Endothelial cell of umbilical vein (primary cell): ENCODE results near the gene TMEM150C.
A peak's percentile ranks its signal among the peaks of the same experiment; 100 is the strongest.

Experiments used
- GATA2 ChIP-seq: IDR thresholded peaks from 2 replicates; pipeline ENCODE4 v1.7.0; 2011; ENCODE audit warnings: low read depth, mild to moderate bottlenecking, moderate library complexity, mixed read lengths, low read length; ENCODE audit not compliant: insufficient read length, insufficient read depth
- POLR2A ChIP-seq: IDR thresholded peaks from 2 replicates; pipeline ENCODE4 v1.6.1; 2012; ENCODE audit warnings: low read depth, mild to moderate bottlenecking, control low read depth, low read length
- POLR2AphosphoS5 ChIP-seq: IDR thresholded peaks from 2 replicates; pipeline ENCODE4 v1.6.1; 2012; ENCODE audit warnings: low read depth, mild to moderate bottlenecking, control low read depth, low read length, moderate library complexity; ENCODE audit not compliant: insufficient read depth

GRCh38 chr4:82517043-82517442, 44.7 kb downstream of the TMEM150C start:
- TF ChIP-seq GATA2 (peak; percentile 71), POLR2AphosphoS5 (no peak), POLR2A (no peak)
